ENCODE data around the gene OR9G4. TPM values are rescaled to one million over a fixed set of nuclear protein-coding genes. Genes with fewer than 3 reads are reported as not detected.

Gene OR9G4
- total RNA-seq, 1 experiment from 2014 or later: not detected

DNA sequence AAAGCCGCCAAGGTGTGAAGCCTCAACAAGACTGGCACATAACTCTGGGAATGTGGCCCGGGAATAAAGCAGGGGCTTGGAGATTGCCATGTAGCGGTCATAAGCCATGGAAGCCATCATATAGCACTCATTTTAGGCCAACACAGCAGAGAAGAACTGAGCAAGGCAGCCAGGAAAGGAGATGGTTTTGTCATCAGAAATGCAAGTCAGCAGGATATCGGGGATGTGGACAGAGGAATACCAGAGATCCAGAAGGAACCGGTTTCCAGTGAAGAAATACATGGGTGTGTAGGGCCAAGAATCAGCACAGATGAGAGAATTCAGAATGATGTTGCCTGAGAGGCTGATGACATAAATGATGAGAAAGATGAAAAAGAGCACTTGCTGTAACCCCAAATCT, 3.0 kb upstream of the OR9G4 start:
- Mint-ChIP-seq H3K27me3 (ENCODE audit: low read depth) (no peaks in the 10 kb centered on the region), H3K4me3 (no peak overlapping the region), H3K27ac (no peak overlapping the region), H3K9me3 (peaks cover 25% of the 10 kb centered on the region), H3K4me1 (peaks cover 21% of the 10 kb centered on the region), H3K36me3 (no peaks in the 10 kb centered on the region)
- ChIA-PET CTCF (no interaction called here), POLR2A (no interaction called here)
- TF ChIP-seq EMX1 (CRISPR knock-in tag; IDR thresholded peaks at IDR 0.05) (no peak), TCF7 (CRISPR knock-in tag; IDR thresholded peaks at IDR 0.05; ENCODE audit: low read depth) (no peak), IRF1 (CRISPR knock-in tag; IDR thresholded peaks at IDR 0.05) (no peak)
- ATAC-seq (no peak), DNase-seq (ENCODE audit: low spot score) (no peak)

GRCh38 chr11:56750190-56750589, 1.7 kb upstream of the OR9G4 start:
- CTCF ChIA-PET: interaction anchor here (0.6 to 1.6 kb wide), 2 partner anchors 10 to 128 kb away, joined by 3 read pairs; no protein-coding TSS in a partner anchor
- H3K36me3 Mint-ChIP-seq: no peaks in the 10 kb centered on the region

DNA sequence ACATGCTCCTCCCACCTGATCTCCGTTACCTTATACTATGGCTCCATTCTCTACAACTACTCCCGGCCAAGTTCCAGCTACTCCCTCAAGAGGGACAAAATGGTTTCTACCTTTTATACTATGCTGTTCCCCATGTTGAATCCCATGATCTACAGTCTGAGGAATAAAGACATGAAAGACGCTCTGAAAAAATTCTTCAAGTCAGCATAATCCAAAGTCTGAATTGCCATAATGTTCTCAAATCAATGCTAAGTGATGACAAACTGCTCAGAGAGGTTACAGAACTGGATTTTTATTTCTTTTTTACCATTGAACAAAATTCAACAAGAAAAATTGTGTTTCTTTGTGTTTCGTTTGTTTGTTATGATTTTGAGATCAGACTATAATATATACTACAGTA, 7.6 kb downstream of the OR9G4 start:
- CTCF ChIA-PET: interaction anchor here (1.0 kb wide), 1 partner anchor 9 kb away, joined by 3 read pairs; no protein-coding TSS in a partner anchor
- TF ChIP-seq ZNF317 (CRISPR knock-in tag; IDR thresholded peaks at IDR 0.05; ENCODE audit: borderline replicate concordance, low read depth) (no peak), ZNF281 (CRISPR knock-in tag; IDR thresholded peaks at IDR 0.05) (no peak), KAT7 (CRISPR knock-in tag; IDR thresholded peaks at IDR 0.05; ENCODE audit: borderline replicate concordance) (no peak), FOXP1 (CRISPR knock-in tag; IDR thresholded peaks at IDR 0.05; ENCODE audit: borderline replicate concordance) (no peak)
- TF ChIP-seq, protein P1, sequence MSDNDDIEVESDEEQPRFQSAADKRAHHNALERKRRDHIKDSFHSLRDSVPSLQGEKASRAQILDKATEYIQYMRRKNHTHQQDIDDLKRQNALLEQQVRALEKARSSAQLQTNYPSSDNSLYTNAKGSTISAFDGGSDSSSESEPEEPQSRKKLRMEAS (CRISPR knock-in tag; IDR thresholded peaks at IDR 0.05): no peak
- no peak overlapping the region for H3K4me3 Mint-ChIP-seq
- no peaks in the 10 kb centered on the region; the same call in 1 of the 2 replicates for H3K36me3 Mint-ChIP-seq
- DNase-seq (ENCODE audit: low spot score): no peak
- ATAC-seq: no peak
- H3K4me1 Mint-ChIP-seq: no peaks in the 10 kb centered on the region
- peaks cover 22% of the 10 kb centered on the region for H3K9me3 Mint-ChIP-seq
- H3K27me3 Mint-ChIP-seq (ENCODE audit: low read depth): no peaks in the 10 kb centered on the region
- POLR2A ChIA-PET: no interaction called here
- H3K27ac Mint-ChIP-seq: no peak overlapping the region

More at GRCh38 chr11:56750190-56750589, 1.7 kb upstream of the OR9G4 start:
- H3K4me3 Mint-ChIP-seq: no peak overlapping the region
- peaks cover 8% of the 10 kb centered on the region for H3K4me1 Mint-ChIP-seq
- ATAC-seq (peak; percentile 94), DNase-seq (ENCODE audit: low spot score) (peak; percentile 33)
- peaks cover 25% of the 10 kb centered on the region for H3K9me3 Mint-ChIP-seq
- no peaks in the 10 kb centered on the region for H3K27me3 Mint-ChIP-seq (ENCODE audit: low read depth)
- TF ChIP-seq, protein P2, sequence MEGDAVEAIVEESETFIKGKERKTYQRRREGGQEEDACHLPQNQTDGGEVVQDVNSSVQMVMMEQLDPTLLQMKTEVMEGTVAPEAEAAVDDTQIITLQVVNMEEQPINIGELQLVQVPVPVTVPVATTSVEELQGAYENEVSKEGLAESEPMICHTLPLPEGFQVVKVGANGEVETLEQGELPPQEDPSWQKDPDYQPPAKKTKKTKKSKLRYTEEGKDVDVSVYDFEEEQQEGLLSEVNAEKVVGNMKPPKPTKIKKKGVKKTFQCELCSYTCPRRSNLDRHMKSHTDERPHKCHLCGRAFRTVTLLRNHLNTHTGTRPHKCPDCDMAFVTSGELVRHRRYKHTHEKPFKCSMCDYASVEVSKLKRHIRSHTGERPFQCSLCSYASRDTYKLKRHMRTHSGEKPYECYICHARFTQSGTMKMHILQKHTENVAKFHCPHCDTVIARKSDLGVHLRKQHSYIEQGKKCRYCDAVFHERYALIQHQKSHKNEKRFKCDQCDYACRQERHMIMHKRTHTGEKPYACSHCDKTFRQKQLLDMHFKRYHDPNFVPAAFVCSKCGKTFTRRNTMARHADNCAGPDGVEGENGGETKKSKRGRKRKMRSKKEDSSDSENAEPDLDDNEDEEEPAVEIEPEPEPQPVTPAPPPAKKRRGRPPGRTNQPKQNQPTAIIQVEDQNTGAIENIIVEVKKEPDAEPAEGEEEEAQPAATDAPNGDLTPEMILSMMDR (IDR thresholded peaks at IDR 0.05): no peak
- TF ChIP-seq, protein P3, sequence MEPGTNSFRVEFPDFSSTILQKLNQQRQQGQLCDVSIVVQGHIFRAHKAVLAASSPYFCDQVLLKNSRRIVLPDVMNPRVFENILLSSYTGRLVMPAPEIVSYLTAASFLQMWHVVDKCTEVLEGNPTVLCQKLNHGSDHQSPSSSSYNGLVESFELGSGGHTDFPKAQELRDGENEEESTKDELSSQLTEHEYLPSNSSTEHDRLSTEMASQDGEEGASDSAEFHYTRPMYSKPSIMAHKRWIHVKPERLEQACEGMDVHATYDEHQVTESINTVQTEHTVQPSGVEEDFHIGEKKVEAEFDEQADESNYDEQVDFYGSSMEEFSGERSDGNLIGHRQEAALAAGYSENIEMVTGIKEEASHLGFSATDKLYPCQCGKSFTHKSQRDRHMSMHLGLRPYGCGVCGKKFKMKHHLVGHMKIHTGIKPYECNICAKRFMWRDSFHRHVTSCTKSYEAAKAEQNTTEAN (CRISPR knock-in tag; IDR thresholded peaks at IDR 0.05): no peak
- TF ChIP-seq GRHL2 (CRISPR knock-in tag; IDR thresholded peaks at IDR 0.05; ENCODE audit: insufficient replicate concordance, severe bottlenecking): no peak
- TF ChIP-seq, protein P4, sequence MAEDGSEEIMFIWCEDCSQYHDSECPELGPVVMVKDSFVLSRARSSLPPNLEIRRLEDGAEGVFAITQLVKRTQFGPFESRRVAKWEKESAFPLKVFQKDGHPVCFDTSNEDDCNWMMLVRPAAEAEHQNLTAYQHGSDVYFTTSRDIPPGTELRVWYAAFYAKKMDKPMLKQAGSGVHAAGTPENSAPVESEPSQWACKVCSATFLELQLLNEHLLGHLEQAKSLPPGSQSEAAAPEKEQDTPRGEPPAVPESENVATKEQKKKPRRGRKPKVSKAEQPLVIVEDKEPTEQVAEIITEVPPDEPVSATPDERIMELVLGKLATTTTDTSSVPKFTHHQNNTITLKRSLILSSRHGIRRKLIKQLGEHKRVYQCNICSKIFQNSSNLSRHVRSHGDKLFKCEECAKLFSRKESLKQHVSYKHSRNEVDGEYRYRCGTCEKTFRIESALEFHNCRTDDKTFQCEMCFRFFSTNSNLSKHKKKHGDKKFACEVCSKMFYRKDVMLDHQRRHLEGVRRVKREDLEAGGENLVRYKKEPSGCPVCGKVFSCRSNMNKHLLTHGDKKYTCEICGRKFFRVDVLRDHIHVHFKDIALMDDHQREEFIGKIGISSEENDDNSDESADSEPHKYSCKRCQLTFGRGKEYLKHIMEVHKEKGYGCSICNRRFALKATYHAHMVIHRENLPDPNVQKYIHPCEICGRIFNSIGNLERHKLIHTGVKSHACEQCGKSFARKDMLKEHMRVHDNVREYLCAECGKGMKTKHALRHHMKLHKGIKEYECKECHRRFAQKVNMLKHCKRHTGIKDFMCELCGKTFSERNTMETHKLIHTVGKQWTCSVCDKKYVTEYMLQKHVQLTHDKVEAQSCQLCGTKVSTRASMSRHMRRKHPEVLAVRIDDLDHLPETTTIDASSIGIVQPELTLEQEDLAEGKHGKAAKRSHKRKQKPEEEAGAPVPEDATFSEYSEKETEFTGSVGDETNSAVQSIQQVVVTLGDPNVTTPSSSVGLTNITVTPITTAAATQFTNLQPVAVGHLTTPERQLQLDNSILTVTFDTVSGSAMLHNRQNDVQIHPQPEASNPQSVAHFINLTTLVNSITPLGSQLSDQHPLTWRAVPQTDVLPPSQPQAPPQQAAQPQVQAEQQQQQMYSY (CRISPR knock-in tag; IDR thresholded peaks at IDR 0.05): no peak
- no peak for TF ChIP-seq FOXJ3 (CRISPR knock-in tag; IDR thresholded peaks at IDR 0.05; ENCODE audit: borderline replicate concordance)
- TF ChIP-seq GTF2I (CRISPR knock-in tag; conservative IDR thresholded peaks at IDR 0.05): no peak
- no peak for TF ChIP-seq ZNF396 (CRISPR knock-in tag; IDR thresholded peaks at IDR 0.05; ENCODE audit: borderline replicate concordance)
- TF ChIP-seq CREB1 (CRISPR knock-in tag; IDR thresholded peaks at IDR 0.05): no peak
- TF ChIP-seq CREM (CRISPR knock-in tag; IDR thresholded peaks at IDR 0.05): no peak
- TF ChIP-seq FOXK1 (CRISPR knock-in tag; IDR thresholded peaks at IDR 0.05): no peak
- no peak for TF ChIP-seq ZNF219 (CRISPR knock-in tag; IDR thresholded peaks at IDR 0.05; ENCODE audit: borderline replicate concordance)
- TF ChIP-seq TCF7 (CRISPR knock-in tag; IDR thresholded peaks at IDR 0.05; ENCODE audit: low read depth): no peak
- no peak for TF ChIP-seq MXD4 (CRISPR knock-in tag; IDR thresholded peaks at IDR 0.05; ENCODE audit: borderline replicate concordance)
- TF ChIP-seq ZNF671 (CRISPR knock-in tag; IDR thresholded peaks at IDR 0.05): no peak
- no peak overlapping the region for H3K27ac Mint-ChIP-seq
- POLR2A ChIA-PET: no interaction called here

All from WTC11 (cell line).